Colonic mucosa (tissue), 4 donors: ENCODE measurements around the gene JPH4. TPM values are rescaled to one million over a fixed set of nuclear protein-coding genes. Genes with fewer than 3 reads are reported as not detected.
A peak's percentile ranks its signal among the peaks of the same experiment; 100 is the strongest.

Source experiments
- DNase-seq: peaks from one replicate; pipeline ENCODE4 v3.0.0-alpha.2; 2020
- H3K27ac ChIP-seq: fragments of 200-600 bp; one replicate; pipeline ENCODE4 v1.8.0; 2021
- H3K27me3 ChIP-seq: fragments of 200-600 bp; one replicate; pipeline ENCODE4 v1.8.0; 2021
- H3K36me3 ChIP-seq: fragments of 200-600 bp; one replicate; pipeline ENCODE4 v1.8.0; 2021
- H3K4me1 ChIP-seq: fragments of 200-600 bp; one replicate; pipeline ENCODE4 v1.8.0; 2021; ENCODE audit warnings: mild to moderate bottlenecking
- H3K4me3 ChIP-seq: fragments of 200-600 bp; one replicate; pipeline ENCODE4 v1.8.0; 2021
- H3K9ac ChIP-seq, 2 donors: one replicate each; pipeline ENCODE4 v1.7.0; 2013; ENCODE audit warnings: control low read depth in 2 of 2, low read depth in 2 of 2, low read length in 2 of 2
- H3K9me3 ChIP-seq: fragments of 200-600 bp; one replicate; pipeline ENCODE4 v1.8.0; 2021
- intact Hi-C: fragments of 100-400 bp; cut with DNase I; formaldehyde crosslinking; loops from one replicate; pipeline ENCODE4 v1.14.1; 2022
- total RNA-seq, 2 donors: library from RNA; stranded (reverse); fragmentation: NEBNext Ultra II Directional in 1 of 2; extraction: Animal tissue kit (Norgen Biotek cat#: 25700) in 1 of 2; gene quantifications; one replicate each; pipeline ENCODE4 v1.2.1, GENCODE V29; 2021
- TF ChIP-seq, protein P1 (sequence below): fragments of 200-600 bp; IDR thresholded peaks from one replicate; pipeline ENCODE4 v1.8.0; 2022; ENCODE audit warnings: antibody characterized with exemption, mild to moderate bottlenecking
- donor health status: healthy.
- donor health status: DM: no; HTN: no; CAD: no.
- donor health status: DM: no; HTN: no; CAD: no.

The JPH4 gene
- total RNA-seq, 2 donors from 2014 or later = 0.30 to 0.58 TPM

DNA sequence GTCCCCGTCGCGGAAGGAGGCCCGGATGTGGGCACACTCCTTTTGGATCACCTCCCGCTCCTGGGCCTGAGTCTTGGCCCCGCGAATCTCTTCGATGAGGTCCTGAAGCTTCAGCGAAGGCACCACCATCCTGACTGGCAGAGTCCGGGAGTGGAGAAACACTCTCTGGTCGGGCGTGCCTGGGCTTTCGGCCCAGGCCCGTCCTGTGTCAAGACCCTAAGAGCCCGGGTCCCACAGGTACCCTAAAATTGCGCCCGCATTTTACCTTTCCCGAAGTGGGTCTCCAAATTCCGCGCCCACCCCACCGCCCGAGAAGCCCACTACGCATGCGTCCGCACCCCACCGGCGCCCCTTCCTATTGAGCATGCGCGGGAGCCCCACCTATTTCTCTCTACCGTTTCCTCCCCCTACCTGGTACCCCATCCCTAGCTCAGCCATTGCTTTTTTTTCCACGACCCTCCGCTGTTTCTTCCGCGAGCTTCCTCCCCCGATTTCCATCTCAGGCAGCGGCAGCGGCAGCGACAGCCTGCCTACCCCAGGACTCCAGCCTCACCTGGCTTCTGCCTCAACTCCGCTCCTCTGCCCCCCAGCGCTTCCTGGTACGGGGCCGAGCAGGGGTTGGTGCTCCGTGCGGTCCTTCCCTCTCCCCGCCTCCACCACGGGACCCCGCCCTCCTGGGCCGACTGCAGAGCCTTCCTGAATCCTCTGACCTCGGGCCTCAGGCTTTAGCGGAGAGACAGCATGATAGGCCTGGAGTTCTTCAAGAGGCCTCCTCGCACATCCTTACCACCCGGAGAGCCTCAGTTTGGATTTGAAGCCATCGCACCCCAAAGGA is 11.2 kb downstream of the JPH4 start, which contains the start of gene AP1G2:
TSS of gene AP1G2 (minus strand) at position 606 of the 835 bp plus-strand sequence. CDS start at position 129, 477 bp downstream.
- intact Hi-C loops = no loop called here
- TF ChIP-seq, protein P1, sequence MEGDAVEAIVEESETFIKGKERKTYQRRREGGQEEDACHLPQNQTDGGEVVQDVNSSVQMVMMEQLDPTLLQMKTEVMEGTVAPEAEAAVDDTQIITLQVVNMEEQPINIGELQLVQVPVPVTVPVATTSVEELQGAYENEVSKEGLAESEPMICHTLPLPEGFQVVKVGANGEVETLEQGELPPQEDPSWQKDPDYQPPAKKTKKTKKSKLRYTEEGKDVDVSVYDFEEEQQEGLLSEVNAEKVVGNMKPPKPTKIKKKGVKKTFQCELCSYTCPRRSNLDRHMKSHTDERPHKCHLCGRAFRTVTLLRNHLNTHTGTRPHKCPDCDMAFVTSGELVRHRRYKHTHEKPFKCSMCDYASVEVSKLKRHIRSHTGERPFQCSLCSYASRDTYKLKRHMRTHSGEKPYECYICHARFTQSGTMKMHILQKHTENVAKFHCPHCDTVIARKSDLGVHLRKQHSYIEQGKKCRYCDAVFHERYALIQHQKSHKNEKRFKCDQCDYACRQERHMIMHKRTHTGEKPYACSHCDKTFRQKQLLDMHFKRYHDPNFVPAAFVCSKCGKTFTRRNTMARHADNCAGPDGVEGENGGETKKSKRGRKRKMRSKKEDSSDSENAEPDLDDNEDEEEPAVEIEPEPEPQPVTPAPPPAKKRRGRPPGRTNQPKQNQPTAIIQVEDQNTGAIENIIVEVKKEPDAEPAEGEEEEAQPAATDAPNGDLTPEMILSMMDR = no peak

DNA sequence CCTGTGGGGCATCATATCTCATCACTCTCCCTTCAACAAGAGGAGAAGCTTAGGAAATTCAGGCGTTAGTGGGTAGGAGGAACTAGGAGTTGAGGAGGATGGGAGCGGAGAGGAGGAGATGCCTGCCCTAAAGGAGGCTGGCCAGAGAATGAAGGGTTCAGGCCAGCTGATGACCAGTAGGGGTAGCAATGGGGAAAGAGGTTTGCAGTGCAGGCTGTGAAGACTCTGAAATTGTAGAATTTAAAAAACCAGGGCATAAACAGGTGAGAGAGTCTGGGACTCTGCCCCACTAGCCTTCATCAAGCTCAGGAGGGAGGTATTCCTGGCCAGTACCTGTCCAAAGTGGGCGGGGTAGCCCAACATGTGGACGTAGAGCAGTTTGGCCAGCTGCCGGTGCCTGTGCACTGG is 11.8 kb downstream of the JPH4 start:
- intact Hi-C loops = no loop called here
- H3K27me3 ChIP-seq = no peaks in the 10 kb centered on the region
- TF ChIP-seq, protein P1 = no peak

More for the DNA sequence above, 11.2 kb downstream of the JPH4 start, which contains the start of gene AP1G2:
- no peaks in the 10 kb centered on the region for H3K27me3 ChIP-seq
- H3K27ac ChIP-seq = peak within 1 kb of the TSS; percentile 79
- peak within 1 kb of the TSS; percentile 75 to 82 for H3K9ac ChIP-seq
- DNase-seq = peak; percentile 96
- peak within 1 kb of the TSS; percentile 77 for H3K4me3 ChIP-seq
- no peaks in the 10 kb centered on the region for H3K4me1 ChIP-seq
- H3K9me3 ChIP-seq = no peaks in the 10 kb centered on the region
- H3K36me3 ChIP-seq = no peaks in the 10 kb centered on the region

DNA sequence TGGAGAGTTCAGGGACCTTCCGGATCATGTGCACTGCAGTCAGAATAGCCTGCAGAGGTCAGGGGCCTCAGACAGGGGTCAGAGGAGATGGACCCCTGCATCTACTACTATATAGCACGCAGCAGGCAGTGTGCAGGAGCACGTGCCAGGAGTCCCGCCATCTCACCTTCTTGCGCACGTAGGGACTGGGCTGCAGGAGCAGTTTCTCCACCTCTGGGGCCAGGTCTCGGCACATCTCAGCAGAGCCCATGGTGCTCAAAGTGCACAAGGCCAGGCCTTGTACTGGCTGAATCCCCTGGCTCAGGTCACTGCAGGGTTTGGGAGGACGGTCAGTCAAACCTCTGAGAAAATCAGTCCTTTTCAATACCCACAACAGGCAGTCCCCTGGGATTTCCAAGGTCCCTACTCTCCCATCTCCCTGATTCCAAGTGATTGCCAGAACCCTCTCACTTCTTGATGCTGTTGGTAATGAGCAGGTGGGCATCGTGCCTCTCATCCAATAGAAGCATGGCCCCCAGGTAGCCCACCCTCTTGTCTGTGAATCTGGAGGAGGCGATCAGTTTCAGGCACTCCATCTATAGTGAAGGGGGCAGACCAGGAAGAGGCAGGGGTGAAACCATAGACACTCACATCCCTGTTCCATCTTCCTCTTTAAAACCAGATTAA is 12.3 kb downstream of the JPH4 start:
- H3K9ac ChIP-seq = peak overlapping the region in 1 of 2 donors; percentile 82
- no peaks in the 10 kb centered on the region for H3K27me3 ChIP-seq

More for the DNA sequence above, 11.8 kb downstream of the JPH4 start:
- no peaks in the 10 kb centered on the region for H3K4me1 ChIP-seq
- no peaks in the 10 kb centered on the region for H3K36me3 ChIP-seq
- peak overlapping the region; percentile 77 for H3K4me3 ChIP-seq
- H3K9ac ChIP-seq = peak overlapping the region; percentile 75 to 82
- no peak for DNase-seq
- H3K27ac ChIP-seq = peak overlapping the region; percentile 79
- no peaks in the 10 kb centered on the region for H3K9me3 ChIP-seq

DNA sequence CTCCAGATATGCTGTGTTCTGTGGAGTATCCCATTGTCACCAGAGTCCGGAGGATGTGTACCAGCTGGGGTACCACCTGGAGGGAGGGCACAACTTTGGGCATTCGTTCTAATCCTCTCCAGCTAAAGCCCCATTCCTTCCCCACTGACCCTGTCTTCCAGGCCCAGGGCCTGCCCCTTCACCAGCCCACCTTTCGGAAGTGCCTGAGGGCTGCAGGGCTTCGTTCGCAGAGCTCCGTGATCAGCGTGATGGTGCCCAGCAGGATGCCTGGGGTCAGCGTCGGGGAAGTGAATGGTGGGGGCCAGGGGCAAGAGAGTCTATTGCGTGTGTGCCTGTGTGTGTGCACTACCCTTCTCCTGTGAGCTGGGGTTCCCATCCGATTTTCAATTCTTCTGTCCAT is 13.0 kb downstream of the JPH4 start:
- Histone ChIP-seq H3K4me3 (no peak overlapping the region), H3K36me3 (no peaks in the 10 kb centered on the region), H3K27me3 (no peaks in the 10 kb centered on the region), H3K9me3 (no peaks in the 10 kb centered on the region), H3K9ac (peak overlapping the region in 1 of 2 donors; percentile 5), H3K27ac (no peak overlapping the region), H3K4me1 (no peaks in the 10 kb centered on the region)
- TF ChIP-seq, protein P1 = no peak
- intact Hi-C loops = no loop called here
- no peak for DNase-seq

More for the DNA sequence above, 12.3 kb downstream of the JPH4 start:
- H3K4me1 ChIP-seq = no peaks in the 10 kb centered on the region
- H3K27ac ChIP-seq = peak overlapping the region; percentile 79
- no peak overlapping the region for H3K4me3 ChIP-seq
- intact Hi-C loops = no loop called here
- TF ChIP-seq, protein P1 = no peak
- DNase-seq = no peak
- no peaks in the 10 kb centered on the region for H3K9me3 ChIP-seq
- H3K36me3 ChIP-seq = no peaks in the 10 kb centered on the region

DNA sequence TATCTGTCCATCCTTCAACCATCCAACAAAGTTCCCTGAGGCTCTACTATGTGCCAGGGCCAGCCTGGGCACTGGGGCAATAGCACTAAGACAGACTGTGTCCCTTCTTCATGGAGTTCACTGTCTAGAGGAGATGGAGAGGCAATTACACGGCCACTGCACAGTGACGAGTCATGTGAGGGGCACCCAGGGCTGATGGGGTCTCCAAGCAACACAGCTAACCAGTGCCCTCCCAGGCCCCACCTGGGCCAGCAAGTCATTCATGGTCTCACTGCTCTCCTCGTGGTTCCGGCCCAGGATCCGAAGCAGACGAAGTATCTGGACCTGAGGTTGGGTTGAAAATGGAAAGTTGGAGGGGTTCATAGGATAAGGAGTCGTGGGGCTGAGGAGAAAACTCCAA is 13.7 kb downstream of the JPH4 start:
- H3K9ac ChIP-seq = no peak overlapping the region
- intact Hi-C loops = no loop called here
- TF ChIP-seq, protein P1 = no peak
- no peak overlapping the region for H3K27ac ChIP-seq
- H3K9me3 ChIP-seq = no peaks in the 10 kb centered on the region
- no peaks in the 10 kb centered on the region for H3K36me3 ChIP-seq
- H3K4me1 ChIP-seq = no peaks in the 10 kb centered on the region
- no peaks in the 10 kb centered on the region for H3K27me3 ChIP-seq
- no peak overlapping the region for H3K4me3 ChIP-seq
- DNase-seq = no peak
